Fibroblast of mammary gland (primary cell): ENCODE results near the gene PDE4B.

Experiments used
- DNase-seq: peaks from one replicate; pipeline ENCODE4 v3.0.0-alpha.2; 2010; ENCODE audit warnings: low read depth
- H3K4me3 ChIP-seq: 2 replicates; pipeline ENCODE4 v1.5.1; 2011; ENCODE audit warnings: low read depth, mild to moderate bottlenecking, low read length, moderate library complexity; ENCODE audit not compliant: control insufficient read depth
- TF ChIP-seq, protein P1 (sequence below): conservative IDR thresholded peaks from 2 replicates; pipeline ENCODE4 v1.5.1; 2011; ENCODE audit warnings: low read depth, low read length, inconsistent platforms; ENCODE audit not compliant: control insufficient read depth, insufficient read depth

PDE4B gene

DNA sequence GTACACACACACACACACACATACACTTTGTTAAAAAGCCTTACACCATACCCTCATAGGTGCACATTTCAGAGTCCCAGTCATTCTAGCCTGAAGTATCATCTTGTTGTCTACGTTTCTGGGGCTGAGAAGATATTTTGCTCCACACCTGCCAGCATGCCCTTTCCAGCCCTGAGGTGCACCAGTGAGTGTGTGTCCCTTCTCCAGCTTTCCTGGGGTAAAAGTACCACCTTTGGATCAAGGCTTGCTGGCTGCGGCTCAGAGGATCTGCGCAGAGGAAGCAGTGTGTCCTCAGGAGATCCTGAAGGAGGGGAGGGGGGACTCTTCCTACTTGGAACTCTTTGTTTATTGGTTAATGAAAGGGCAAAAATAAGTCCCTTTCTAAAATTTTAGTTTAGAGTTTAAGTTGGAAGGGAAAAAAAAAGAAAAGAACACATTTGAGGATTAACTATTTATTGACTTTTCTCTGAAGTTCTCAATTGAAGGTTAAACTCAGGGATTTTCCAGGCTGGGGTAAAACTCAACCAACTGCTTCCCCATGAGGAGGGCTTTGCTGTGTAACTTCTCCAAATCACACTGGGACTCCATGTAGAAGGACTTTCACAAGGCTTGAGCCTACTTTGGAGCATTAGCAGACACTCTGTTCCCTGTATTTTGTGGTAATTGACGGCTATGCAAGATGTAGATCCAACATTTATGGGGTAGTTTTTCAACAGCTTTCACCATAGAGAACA lies 540.9 kb downstream of the PDE4B start:
- TF ChIP-seq, protein P1, sequence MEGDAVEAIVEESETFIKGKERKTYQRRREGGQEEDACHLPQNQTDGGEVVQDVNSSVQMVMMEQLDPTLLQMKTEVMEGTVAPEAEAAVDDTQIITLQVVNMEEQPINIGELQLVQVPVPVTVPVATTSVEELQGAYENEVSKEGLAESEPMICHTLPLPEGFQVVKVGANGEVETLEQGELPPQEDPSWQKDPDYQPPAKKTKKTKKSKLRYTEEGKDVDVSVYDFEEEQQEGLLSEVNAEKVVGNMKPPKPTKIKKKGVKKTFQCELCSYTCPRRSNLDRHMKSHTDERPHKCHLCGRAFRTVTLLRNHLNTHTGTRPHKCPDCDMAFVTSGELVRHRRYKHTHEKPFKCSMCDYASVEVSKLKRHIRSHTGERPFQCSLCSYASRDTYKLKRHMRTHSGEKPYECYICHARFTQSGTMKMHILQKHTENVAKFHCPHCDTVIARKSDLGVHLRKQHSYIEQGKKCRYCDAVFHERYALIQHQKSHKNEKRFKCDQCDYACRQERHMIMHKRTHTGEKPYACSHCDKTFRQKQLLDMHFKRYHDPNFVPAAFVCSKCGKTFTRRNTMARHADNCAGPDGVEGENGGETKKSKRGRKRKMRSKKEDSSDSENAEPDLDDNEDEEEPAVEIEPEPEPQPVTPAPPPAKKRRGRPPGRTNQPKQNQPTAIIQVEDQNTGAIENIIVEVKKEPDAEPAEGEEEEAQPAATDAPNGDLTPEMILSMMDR = no peak
- no peak for DNase-seq
- H3K4me3 ChIP-seq = no peak overlapping the region

DNA sequence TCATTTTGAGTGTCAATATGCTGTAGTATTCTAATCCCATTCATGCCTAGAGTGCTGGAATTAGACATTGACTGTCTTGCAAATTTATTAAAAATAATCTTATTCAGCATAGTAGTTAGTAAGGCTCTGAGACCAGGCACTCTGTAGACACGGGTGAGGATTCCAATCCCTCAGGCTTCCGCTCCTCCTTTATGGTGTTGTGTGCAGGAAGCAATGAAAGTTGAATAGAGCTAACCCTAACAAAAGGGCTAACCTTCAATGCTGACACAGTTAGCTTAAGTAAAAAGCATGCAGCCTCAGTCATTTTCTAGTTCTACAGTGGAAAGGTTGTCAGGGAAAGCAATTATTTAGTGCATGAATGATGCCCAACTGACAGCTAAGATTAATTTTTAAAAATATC lies 541.6 kb downstream of the PDE4B start:
- TF ChIP-seq, protein P1 = no peak
- DNase-seq = no peak
- no peak overlapping the region for H3K4me3 ChIP-seq

DNA sequence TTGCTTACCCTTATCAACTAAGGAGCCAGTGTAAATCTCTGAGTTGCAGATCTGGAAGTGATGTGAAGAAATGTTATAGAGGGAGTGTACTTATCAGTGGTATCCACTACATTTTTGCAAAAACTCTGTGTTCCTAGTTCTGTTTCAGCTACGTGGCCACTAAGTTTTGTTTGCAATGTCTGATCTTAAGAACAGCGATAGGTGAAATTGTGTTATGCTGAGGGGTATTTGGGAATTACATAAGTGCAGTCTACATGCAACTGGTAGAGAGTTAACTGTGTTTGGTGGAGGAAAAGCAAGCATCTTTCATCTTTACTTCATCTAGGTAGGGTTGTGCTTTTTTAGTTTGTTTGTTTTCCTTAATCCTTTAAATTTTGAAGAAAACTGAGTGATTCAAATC lies 542.4 kb downstream of the PDE4B start:
- TF ChIP-seq, protein P1 = no peak
- no peak for DNase-seq
- no peak overlapping the region for H3K4me3 ChIP-seq

DNA sequence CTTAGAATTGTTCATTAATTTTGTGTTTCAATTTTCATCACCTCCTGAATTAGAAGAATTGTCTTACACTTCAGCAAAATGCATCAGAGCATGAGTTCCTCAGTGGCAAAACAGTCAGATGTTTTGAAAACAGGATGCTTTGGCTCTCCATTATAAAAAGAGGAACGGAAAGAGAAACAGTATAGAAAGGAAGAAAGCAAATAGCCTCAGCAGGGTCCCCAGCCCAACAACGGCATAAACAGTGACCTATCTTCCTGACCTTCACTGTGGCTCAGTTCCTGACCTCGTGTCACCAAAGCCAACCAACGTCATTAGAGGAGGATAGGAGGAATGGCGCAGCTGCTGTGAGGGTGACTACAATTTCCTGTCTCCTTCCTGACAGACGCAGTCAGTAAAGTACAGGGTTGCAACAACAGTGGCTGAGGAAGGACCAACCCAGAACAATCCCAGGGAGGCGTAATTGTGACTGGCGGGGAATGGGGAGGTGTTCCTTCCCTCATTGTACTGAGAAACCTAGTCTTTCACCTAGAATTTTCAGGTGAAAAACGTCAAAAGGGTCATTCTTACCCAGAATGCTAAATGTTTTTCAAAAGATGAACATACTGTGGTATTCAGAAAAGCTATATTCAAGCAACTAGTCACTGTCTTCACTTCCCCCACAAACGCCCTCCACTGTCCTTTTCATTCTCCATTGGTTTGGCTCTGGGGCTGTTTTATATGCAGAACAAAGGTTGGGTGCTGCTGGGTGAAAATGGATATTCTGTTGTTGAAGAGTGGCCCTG lies 543.4 kb downstream of the PDE4B start:
- TF ChIP-seq, protein P1 = no peak
- DNase-seq = peak; percentile 51
- no peak overlapping the region for H3K4me3 ChIP-seq

DNA sequence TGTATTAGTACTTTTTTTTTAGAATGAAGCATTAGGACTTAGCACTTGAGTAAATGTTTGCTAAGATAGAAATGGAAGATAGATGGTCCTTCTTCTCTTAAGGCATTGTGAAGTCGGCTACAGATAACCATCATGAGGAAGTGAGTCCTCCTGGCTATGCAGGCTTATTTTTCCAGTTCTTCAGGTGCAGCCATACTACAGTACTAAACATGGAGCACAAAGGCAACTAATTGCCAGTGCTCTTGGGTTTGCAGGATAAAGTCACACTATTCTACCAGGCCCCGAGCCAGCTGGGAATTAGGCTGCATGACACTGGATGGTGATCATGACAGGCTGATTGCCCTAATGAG lies 543.9 kb downstream of the PDE4B start:
- TF ChIP-seq, protein P1 = no peak
- DNase-seq = no peak
- H3K4me3 ChIP-seq = no peak overlapping the region

DNA sequence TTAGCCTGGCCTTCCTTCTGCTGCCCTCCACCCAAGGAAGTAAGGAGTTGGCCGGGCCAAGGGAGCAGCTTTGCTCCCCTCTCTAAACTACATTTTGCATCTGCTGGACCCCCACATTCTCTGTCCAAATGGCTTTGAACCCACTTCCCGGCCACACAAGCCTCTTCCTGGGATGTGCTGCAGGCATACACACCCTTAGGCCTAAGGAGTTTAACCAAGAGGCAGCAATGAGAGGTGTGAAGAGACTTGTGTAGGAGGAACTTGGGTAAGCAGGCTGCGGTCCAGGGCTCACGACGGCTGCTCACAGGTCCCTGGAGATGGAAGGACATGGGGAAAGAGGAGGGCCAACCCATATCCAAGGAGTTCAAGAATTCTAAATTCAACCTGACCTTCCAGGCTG lies 544.6 kb downstream of the PDE4B start:
- no peak for DNase-seq
- no peak overlapping the region for H3K4me3 ChIP-seq
- TF ChIP-seq, protein P1 = no peak

DNA sequence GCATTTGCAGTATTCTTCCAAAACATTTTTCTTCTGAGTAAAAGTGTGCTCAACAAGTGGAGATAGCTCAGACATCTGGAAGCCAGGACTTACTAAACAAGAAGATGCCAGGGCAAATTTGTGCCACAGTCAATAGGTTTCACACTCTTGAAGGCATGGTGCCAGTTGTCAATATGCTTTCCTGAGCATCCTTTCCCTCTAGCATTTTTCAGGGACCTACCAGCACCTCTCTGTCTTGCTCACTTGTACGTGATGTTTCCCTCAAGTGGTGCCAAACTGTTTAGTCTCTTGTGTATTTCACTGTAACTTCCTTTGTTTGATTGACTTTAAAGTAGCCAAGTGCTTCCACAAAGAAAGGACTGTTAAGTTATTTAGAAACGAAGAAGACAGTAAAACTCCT lies 547.2 kb downstream of the PDE4B start:
- H3K4me3 ChIP-seq = no peak overlapping the region
- DNase-seq = no peak
- TF ChIP-seq, protein P1 = no peak
